ENCODE measurements around the gene AUTS2. TPM values are rescaled to one million over a fixed set of nuclear protein-coding genes. Genes with fewer than 3 reads are reported as not detected.

Gene AUTS2
- total and polyA plus RNA-seq, 10 of the 15 experiments (the other 5 are each of a cell fraction or from before 2014, with no cell fraction given) = 6.4 to 55.6 (median 21.6) TPM

GRCh38 chr7:70582927-70583895, 984.9 kb downstream of the AUTS2 start (continued):
- TF ChIP-seq CUX1 (IDR thresholded peaks at IDR 0.05; ENCODE audit: insufficient replicate concordance, low read depth, low read length) (no peak), PRDM15 (CRISPR knock-in tag; IDR thresholded peaks at IDR 0.05) (no peak), JUND (IDR thresholded peaks at IDR 0.05; ENCODE audit: low read depth, low read length) (no peak), TCF3 (IDR thresholded peaks at IDR 0.05; ENCODE audit: borderline replicate concordance, insufficient read depth, low read depth, low read length) (no peak), POLR2AphosphoS5 (IDR thresholded peaks at IDR 0.05; ENCODE audit: low read length) (no peak), RUNX3 (IDR thresholded peaks at IDR 0.05; ENCODE audit: low read length) (no peak), MTA3 (IDR thresholded peaks at IDR 0.05; ENCODE audit: borderline replicate concordance, low read length) (no peak)

All from GM12878 (cell line).